ENCODE results near the gene PCTP. TPM values are rescaled to one million over a fixed set of nuclear protein-coding genes. Genes with fewer than 3 reads are reported as not detected.
A peak's percentile ranks its signal among the peaks of the same experiment; 100 is the strongest.

The PCTP gene
- total RNA-seq, 1 donor from 2014 or later, result 8.4 TPM

- peak; percentile 73 for TF ChIP-seq CTCF (IDR thresholded peaks at IDR 0.05)
- no peaks in the 10 kb centered on the region for H3K27me3 Mint-ChIP-seq (ENCODE audit: unreplicated experiment)
- DNase-seq (ENCODE audit: extremely low spot score, unreplicated experiment), result no peak
- no peaks in the 10 kb centered on the region for H3K9me3 Mint-ChIP-seq (ENCODE audit: unreplicated experiment)
- no peak overlapping the region for H3K4me3 Mint-ChIP-seq (ENCODE audit: unreplicated experiment)
- H3K27ac Mint-ChIP-seq (ENCODE audit: unreplicated experiment), result no peak overlapping the region
- peaks cover 10% of the 10 kb centered on the region for H3K4me1 Mint-ChIP-seq (ENCODE audit: unreplicated experiment)
- peaks cover 28% of the 10 kb centered on the region for H3K36me3 Mint-ChIP-seq (ENCODE audit: unreplicated experiment)
These were observed 19.5 kb downstream of the PCTP start for GRCh38 chr17:55770196-55770870.

- peaks cover 42% of the 10 kb centered on the region for H3K36me3 Mint-ChIP-seq (ENCODE audit: unreplicated experiment)
- no peak for TF ChIP-seq CTCF (IDR thresholded peaks at IDR 0.05)
- H3K4me3 Mint-ChIP-seq (ENCODE audit: unreplicated experiment), result no peak overlapping the region
- peaks cover 10% of the 10 kb centered on the region for H3K4me1 Mint-ChIP-seq (ENCODE audit: unreplicated experiment)
- no peaks in the 10 kb centered on the region for H3K9me3 Mint-ChIP-seq (ENCODE audit: unreplicated experiment)
- DNase-seq (ENCODE audit: extremely low spot score, unreplicated experiment), result no peak
- no peaks in the 10 kb centered on the region for H3K27me3 Mint-ChIP-seq (ENCODE audit: unreplicated experiment)
- H3K27ac Mint-ChIP-seq (ENCODE audit: unreplicated experiment), result no peak overlapping the region
These were observed 21.2 kb downstream of the PCTP start for GRCh38 chr17:55772086-55772485.

GRCh38 chr17:55773671-55774070 lies 22.8 kb downstream of the PCTP start:
- Mint-ChIP-seq H3K4me1 (ENCODE audit: unreplicated experiment) (peaks cover 10% of the 10 kb centered on the region), H3K36me3 (ENCODE audit: unreplicated experiment) (peaks cover 41% of the 10 kb centered on the region), H3K4me3 (ENCODE audit: unreplicated experiment) (no peak overlapping the region), H3K27me3 (ENCODE audit: unreplicated experiment) (no peaks in the 10 kb centered on the region), H3K9me3 (ENCODE audit: unreplicated experiment) (no peaks in the 10 kb centered on the region), H3K27ac (ENCODE audit: unreplicated experiment) (no peak overlapping the region)
- no peak for DNase-seq (ENCODE audit: extremely low spot score, unreplicated experiment)
- no peak for TF ChIP-seq CTCF (IDR thresholded peaks at IDR 0.05)

- H3K27ac Mint-ChIP-seq (ENCODE audit: unreplicated experiment), result no peak overlapping the region
- H3K9me3 Mint-ChIP-seq (ENCODE audit: unreplicated experiment), result no peaks in the 10 kb centered on the region
- DNase-seq (ENCODE audit: extremely low spot score, unreplicated experiment), result no peak
- H3K36me3 Mint-ChIP-seq (ENCODE audit: unreplicated experiment), result peaks cover 39% of the 10 kb centered on the region
- no peaks in the 10 kb centered on the region for H3K27me3 Mint-ChIP-seq (ENCODE audit: unreplicated experiment)
- peaks cover 1% of the 10 kb centered on the region for H3K4me1 Mint-ChIP-seq (ENCODE audit: unreplicated experiment)
- no peak for TF ChIP-seq CTCF (IDR thresholded peaks at IDR 0.05)
- no peak overlapping the region for H3K4me3 Mint-ChIP-seq (ENCODE audit: unreplicated experiment)
These were observed 24.0 kb downstream of the PCTP start for GRCh38 chr17:55774846-55775271.

GRCh38 chr17:55776271-55776670 lies 25.4 kb downstream of the PCTP start:
- no peak overlapping the region for H3K27ac Mint-ChIP-seq (ENCODE audit: unreplicated experiment)
- H3K9me3 Mint-ChIP-seq (ENCODE audit: unreplicated experiment), result no peaks in the 10 kb centered on the region
- no peaks in the 10 kb centered on the region for H3K4me1 Mint-ChIP-seq (ENCODE audit: unreplicated experiment)
- peaks cover 39% of the 10 kb centered on the region for H3K36me3 Mint-ChIP-seq (ENCODE audit: unreplicated experiment)
- no peaks in the 10 kb centered on the region for H3K27me3 Mint-ChIP-seq (ENCODE audit: unreplicated experiment)
- no peak overlapping the region for H3K4me3 Mint-ChIP-seq (ENCODE audit: unreplicated experiment)
- no peak for TF ChIP-seq CTCF (IDR thresholded peaks at IDR 0.05)
- no peak for DNase-seq (ENCODE audit: extremely low spot score, unreplicated experiment)

Measured in osteocyte (in vitro differentiated cells).